Osteocyte (in vitro differentiated cells): ENCODE results near the gene PRR20G. TPM values are rescaled to one million over a fixed set of nuclear protein-coding genes. Genes with fewer than 3 reads are reported as not detected.

Source experiments
- DNase-seq: peaks from one replicate; pipeline ENCODE4 v3.0.0; 2021; ENCODE audit warnings: mixed read lengths; ENCODE audit not compliant: unreplicated experiment; ENCODE audit errors: extremely low spot score
- H3K27ac Mint-ChIP-seq: one replicate; pipeline ENCODE4 v1.8.0; 2021; ENCODE audit warnings: mild to moderate bottlenecking, mixed read lengths; ENCODE audit not compliant: unreplicated experiment
- H3K27me3 Mint-ChIP-seq: one replicate; pipeline ENCODE4 v1.8.0; 2021; ENCODE audit warnings: mixed read lengths; ENCODE audit not compliant: unreplicated experiment
- H3K36me3 Mint-ChIP-seq: one replicate; pipeline ENCODE4 v1.8.0; 2021; ENCODE audit warnings: mixed read lengths; ENCODE audit not compliant: unreplicated experiment
- H3K4me1 Mint-ChIP-seq: one replicate; pipeline ENCODE4 v1.8.0; 2021; ENCODE audit warnings: mixed read lengths; ENCODE audit not compliant: unreplicated experiment
- H3K4me3 Mint-ChIP-seq: one replicate; pipeline ENCODE4 v1.8.0; 2021; ENCODE audit warnings: mild to moderate bottlenecking, moderate library complexity, mixed read lengths; ENCODE audit not compliant: unreplicated experiment
- H3K9me3 Mint-ChIP-seq: one replicate; pipeline ENCODE4 v1.8.0; 2021; ENCODE audit warnings: mixed read lengths; ENCODE audit not compliant: unreplicated experiment
- total RNA-seq: library from RNA; stranded (reverse); gene quantifications from 2 replicates; pipeline ENCODE4 v1.2.1, GENCODE V29; 2021
- TF ChIP-seq, protein P1 (sequence below): fragments of 200-600 bp; sonication (generic); IDR thresholded peaks from 2 replicates; pipeline ENCODE4 v1.5.0; 2021; ENCODE audit warnings: antibody characterized with exemption, mild to moderate bottlenecking, moderate library complexity

Gene PRR20G
- total RNA-seq, 1 donor from 2014 or later: not detected

DNA sequence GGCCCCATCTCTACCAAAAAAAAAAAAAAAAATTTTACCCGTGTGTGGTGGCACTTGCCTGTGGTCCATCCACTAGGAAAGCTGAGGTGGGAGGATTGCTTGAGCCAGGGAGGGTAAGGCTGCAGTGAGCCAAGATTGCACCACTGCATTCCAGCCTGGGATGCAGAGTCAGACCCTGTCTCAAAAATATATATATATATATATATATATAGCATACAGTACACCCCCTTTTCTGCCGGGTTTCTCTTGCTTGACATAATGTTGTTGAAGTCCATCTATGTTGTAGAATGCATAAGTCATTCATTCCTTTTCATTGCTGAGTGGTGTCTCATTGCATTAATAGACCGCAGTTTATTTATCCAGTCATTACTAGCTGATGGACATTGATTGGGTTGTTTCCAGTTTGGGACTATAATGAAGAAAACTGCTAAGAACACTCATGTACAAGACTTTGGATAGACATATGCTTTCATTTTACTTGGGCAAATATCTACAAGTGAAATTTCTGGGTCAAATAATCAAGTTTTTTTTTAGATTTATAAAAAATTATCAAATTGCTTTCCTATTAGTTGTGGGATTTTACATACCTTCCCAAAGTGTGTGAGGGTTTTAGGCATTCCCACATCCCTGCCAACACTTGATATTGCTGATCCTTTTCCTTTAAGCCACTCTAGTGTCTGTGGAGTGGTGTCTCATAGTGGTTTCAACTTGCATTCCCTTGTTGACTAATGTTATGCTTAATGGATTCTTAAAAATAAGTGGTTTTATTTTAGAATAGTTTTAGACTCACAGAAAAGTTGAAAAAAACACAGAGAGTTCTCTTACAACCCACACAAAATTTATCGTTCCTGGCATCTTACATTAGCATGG lies 2.1 kb upstream of the PRR20G start:
- H3K27ac Mint-ChIP-seq: no peak overlapping the region
- peaks cover 5% of the 10 kb centered on the region for H3K27me3 Mint-ChIP-seq
- peaks cover 4% of the 10 kb centered on the region for H3K4me1 Mint-ChIP-seq
- no peaks in the 10 kb centered on the region for H3K36me3 Mint-ChIP-seq
- no peak for DNase-seq
- peaks cover 11% of the 10 kb centered on the region for H3K9me3 Mint-ChIP-seq
- H3K4me3 Mint-ChIP-seq: no peak overlapping the region
- TF ChIP-seq, protein P1, sequence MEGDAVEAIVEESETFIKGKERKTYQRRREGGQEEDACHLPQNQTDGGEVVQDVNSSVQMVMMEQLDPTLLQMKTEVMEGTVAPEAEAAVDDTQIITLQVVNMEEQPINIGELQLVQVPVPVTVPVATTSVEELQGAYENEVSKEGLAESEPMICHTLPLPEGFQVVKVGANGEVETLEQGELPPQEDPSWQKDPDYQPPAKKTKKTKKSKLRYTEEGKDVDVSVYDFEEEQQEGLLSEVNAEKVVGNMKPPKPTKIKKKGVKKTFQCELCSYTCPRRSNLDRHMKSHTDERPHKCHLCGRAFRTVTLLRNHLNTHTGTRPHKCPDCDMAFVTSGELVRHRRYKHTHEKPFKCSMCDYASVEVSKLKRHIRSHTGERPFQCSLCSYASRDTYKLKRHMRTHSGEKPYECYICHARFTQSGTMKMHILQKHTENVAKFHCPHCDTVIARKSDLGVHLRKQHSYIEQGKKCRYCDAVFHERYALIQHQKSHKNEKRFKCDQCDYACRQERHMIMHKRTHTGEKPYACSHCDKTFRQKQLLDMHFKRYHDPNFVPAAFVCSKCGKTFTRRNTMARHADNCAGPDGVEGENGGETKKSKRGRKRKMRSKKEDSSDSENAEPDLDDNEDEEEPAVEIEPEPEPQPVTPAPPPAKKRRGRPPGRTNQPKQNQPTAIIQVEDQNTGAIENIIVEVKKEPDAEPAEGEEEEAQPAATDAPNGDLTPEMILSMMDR: no peak

DNA sequence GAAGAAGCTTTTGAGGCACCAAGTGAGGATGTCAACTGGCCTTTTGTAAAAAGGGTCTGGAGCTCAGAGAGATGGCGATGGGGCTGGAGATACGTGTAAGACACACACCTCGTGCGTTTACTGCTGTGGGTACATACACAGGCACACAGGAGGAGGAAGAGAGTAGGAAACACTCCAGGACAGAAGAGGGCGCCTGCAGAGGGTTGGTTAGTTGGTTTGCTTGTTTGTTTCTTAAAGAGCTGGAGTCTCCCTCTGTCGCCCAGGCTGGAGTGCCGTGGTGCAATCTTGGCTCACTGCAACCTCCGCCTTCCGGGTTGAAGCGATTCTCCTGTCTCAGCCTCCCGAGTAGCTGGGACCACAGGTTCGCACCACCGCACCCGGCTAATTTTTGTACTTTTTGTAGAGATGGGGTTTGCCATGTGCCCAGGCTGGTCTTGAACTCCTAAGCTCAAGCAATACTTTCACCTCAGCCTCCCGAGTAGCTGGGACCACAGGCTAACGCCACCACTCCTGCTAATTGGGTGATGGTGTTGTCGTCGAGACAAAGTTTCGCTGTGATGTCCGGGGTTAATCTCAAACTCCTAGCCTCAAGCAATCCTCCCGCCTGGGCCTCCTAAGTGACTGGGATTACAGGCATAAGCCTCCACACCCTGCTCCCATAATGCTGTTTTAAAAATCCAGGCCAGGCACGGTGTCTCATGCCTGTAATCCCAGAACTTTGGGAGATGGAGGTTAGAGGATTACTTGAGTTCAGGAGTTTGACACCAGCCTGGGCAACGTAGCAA lies 1.3 kb upstream of the PRR20G start:
- H3K4me1 Mint-ChIP-seq: peaks cover 4% of the 10 kb centered on the region

DNA sequence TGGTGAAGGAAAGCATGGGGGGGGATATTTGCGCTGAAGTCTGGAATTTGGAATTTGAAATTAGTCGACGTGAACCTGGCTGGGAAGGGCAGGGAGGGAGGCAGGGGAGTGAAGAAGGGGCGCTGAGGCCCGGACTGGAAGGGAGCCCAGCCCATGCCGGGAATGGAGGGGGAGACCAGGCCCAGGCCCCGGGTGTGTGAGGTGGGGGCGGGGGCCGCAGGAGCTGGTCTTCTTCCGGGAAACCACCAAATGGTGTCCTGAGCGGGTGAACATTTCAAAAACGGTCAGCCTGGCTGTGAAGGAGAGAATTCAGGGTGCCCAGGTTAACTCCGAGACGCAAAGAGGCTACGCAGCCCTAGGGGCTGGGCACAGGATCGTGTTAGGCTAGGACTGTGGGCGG lies 497 bp upstream of the PRR20G start:
- Mint-ChIP-seq H3K27ac (no peak overlapping the region), H3K4me3 (no peak overlapping the region), H3K36me3 (no peaks in the 10 kb centered on the region), H3K9me3 (peaks cover 16% of the 10 kb centered on the region), H3K4me1 (peaks cover 4% of the 10 kb centered on the region), H3K27me3 (no peaks in the 10 kb centered on the region)
- no peak for DNase-seq
- TF ChIP-seq, protein P1: no peak

More for the DNA sequence above, 1.3 kb upstream of the PRR20G start:
- Mint-ChIP-seq H3K36me3 (no peaks in the 10 kb centered on the region), H3K4me3 (no peak overlapping the region), H3K9me3 (peaks cover 11% of the 10 kb centered on the region), H3K27ac (no peak overlapping the region), H3K27me3 (no peaks in the 10 kb centered on the region)
- DNase-seq: no peak
- TF ChIP-seq, protein P1: no peak

DNA sequence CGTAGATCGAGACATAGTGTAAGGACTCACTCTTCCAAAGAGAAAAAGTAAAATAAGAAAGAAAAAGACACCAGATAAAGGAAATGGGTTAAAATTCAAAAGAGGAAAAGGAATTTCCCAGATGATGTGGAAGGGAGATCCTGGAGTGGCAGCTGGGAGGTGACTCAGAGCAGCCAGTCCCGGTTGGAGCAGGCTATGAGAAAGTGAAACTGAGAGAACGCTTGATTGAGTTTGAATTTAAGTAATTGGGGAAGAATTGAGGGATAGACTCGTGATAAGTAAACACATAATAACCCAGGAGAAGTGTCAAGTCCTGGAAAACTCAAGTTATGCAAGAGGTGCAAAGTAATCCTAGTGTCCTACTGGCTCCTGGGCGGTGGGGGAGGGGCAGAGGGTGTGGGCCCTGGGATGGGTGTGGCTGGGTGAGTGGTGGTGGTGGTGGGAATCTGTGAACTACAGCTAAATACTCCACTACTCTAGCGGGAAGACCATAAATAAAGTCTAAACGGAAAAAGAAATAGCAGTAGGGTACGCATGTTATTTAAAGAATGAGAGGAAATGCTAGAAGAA lies 1.2 kb downstream of the PRR20G start:
- H3K36me3 Mint-ChIP-seq: no peaks in the 10 kb centered on the region
- no peak overlapping the region for H3K27ac Mint-ChIP-seq
- H3K27me3 Mint-ChIP-seq: no peaks in the 10 kb centered on the region
- peaks cover 4% of the 10 kb centered on the region for H3K4me1 Mint-ChIP-seq
- peaks cover 18% of the 10 kb centered on the region for H3K9me3 Mint-ChIP-seq
- H3K4me3 Mint-ChIP-seq: no peak overlapping the region
- TF ChIP-seq, protein P1: no peak
- DNase-seq: no peak
